ENCODE measurements around the gene SLC26A9. TPM values are rescaled to one million over a fixed set of nuclear protein-coding genes. Genes with fewer than 3 reads are reported as not detected.
A peak's percentile ranks its signal among the peaks of the same experiment; 100 is the strongest.

The SLC26A9 gene
- total RNA-seq, 1 experiment from 2014 or later: 1.0 TPM

- H3K27me3 ChIP-seq (ENCODE audit: insufficient read depth, low read depth): no peaks in the 10 kb centered on the region
- H3K4me2 ChIP-seq: no peak overlapping the region
- H3K36me3 ChIP-seq (ENCODE audit: low read depth): no peaks in the 10 kb centered on the region
- TF ChIP-seq EZH2 (IDR thresholded peaks at IDR 0.05; ENCODE audit: low read depth): no peak
- TF ChIP-seq, protein P1, sequence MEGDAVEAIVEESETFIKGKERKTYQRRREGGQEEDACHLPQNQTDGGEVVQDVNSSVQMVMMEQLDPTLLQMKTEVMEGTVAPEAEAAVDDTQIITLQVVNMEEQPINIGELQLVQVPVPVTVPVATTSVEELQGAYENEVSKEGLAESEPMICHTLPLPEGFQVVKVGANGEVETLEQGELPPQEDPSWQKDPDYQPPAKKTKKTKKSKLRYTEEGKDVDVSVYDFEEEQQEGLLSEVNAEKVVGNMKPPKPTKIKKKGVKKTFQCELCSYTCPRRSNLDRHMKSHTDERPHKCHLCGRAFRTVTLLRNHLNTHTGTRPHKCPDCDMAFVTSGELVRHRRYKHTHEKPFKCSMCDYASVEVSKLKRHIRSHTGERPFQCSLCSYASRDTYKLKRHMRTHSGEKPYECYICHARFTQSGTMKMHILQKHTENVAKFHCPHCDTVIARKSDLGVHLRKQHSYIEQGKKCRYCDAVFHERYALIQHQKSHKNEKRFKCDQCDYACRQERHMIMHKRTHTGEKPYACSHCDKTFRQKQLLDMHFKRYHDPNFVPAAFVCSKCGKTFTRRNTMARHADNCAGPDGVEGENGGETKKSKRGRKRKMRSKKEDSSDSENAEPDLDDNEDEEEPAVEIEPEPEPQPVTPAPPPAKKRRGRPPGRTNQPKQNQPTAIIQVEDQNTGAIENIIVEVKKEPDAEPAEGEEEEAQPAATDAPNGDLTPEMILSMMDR (conservative IDR thresholded peaks at IDR 0.05): no peak
- POLR2A ChIA-PET (ENCODE audit: unreplicated experiment): no interaction called here
- H3K27ac ChIP-seq: no peak overlapping the region
- no peaks in the 10 kb centered on the region for H4K20me1 ChIP-seq (ENCODE audit: insufficient read depth)
- H3K9me2 ChIP-seq (ENCODE audit: insufficient read depth): no peaks in the 10 kb centered on the region
- CTCF ChIA-PET: interaction anchor here (0.7 kb wide), 1 partner anchor 8 kb away, joined by 3 read pairs; no protein-coding TSS in a partner anchor
- DNase-seq: no peak
- no peak overlapping the region for H3K4me3 ChIP-seq
- H3K9me3 ChIP-seq (ENCODE audit: insufficient read depth, low read depth): no peaks in the 10 kb centered on the region
- no TSS peak for BruUV-seq (replicated peaks)
- H3K79me2 ChIP-seq (ENCODE audit: low read depth): no peaks in the 10 kb centered on the region
- peaks cover 7% of the 10 kb centered on the region; the same call in 1 of the 2 replicates for H3K4me1 ChIP-seq (replicated peaks; ENCODE audit: insufficient read depth)
- H2AFZ ChIP-seq: no peak overlapping the region
- intact Hi-C loops (cut with micrococcal nuclease; ENCODE audit: unreplicated experiment): no loop called here
- H3F3A ChIP-seq (ENCODE audit: insufficient read depth, low read depth): no peaks in the 10 kb centered on the region
These were observed 16.6 kb downstream of the SLC26A9 start for GRCh38 chr1:205926636-205927035.

GRCh38 chr1:205926213-205926612, 17.0 kb downstream of the SLC26A9 start:
- Histone ChIP-seq H4K20me1 (ENCODE audit: insufficient read depth) (no peaks in the 10 kb centered on the region), H3K4me2 (no peak overlapping the region), H3K27ac (no peak overlapping the region), H3K36me3 (ENCODE audit: low read depth) (no peaks in the 10 kb centered on the region), H3K4me3 (no peak overlapping the region), H3K9me3 (ENCODE audit: insufficient read depth, low read depth) (no peaks in the 10 kb centered on the region), H3K9me2 (ENCODE audit: insufficient read depth) (no peaks in the 10 kb centered on the region), H3K27me3 (ENCODE audit: insufficient read depth, low read depth) (no peaks in the 10 kb centered on the region), H2AFZ (no peak overlapping the region), H3K79me2 (ENCODE audit: low read depth) (no peaks in the 10 kb centered on the region), H3F3A (ENCODE audit: insufficient read depth, low read depth) (no peaks in the 10 kb centered on the region), H3K4me1 (replicated peaks; ENCODE audit: insufficient read depth) (peaks cover 5% of the 10 kb centered on the region; the same call in 1 of the 2 replicates)
- no peak for TF ChIP-seq EZH2 (IDR thresholded peaks at IDR 0.05; ENCODE audit: low read depth)
- TF ChIP-seq, protein P1 (conservative IDR thresholded peaks at IDR 0.05): no peak
- intact Hi-C loops (cut with micrococcal nuclease; ENCODE audit: unreplicated experiment): no loop called here
- ChIA-PET CTCF (interaction anchor here (0.7 kb wide), 1 partner anchor 8 kb away, joined by 3 read pairs; no protein-coding TSS in a partner anchor), POLR2A (ENCODE audit: unreplicated experiment) (no interaction called here)
- BruUV-seq (replicated peaks): no TSS peak
- DNase-seq: no peak

GRCh38 chr1:205925736-205926135, 17.5 kb downstream of the SLC26A9 start:
- Histone ChIP-seq H3K4me2 (no peak overlapping the region), H3K79me2 (ENCODE audit: low read depth) (no peaks in the 10 kb centered on the region), H3K9me2 (ENCODE audit: insufficient read depth) (no peaks in the 10 kb centered on the region), H3K4me1 (replicated peaks; ENCODE audit: insufficient read depth) (peaks cover 5% of the 10 kb centered on the region; the same call in 1 of the 2 replicates), H4K20me1 (ENCODE audit: insufficient read depth) (no peaks in the 10 kb centered on the region), H3K9me3 (ENCODE audit: insufficient read depth, low read depth) (no peaks in the 10 kb centered on the region), H3K4me3 (no peak overlapping the region), H3F3A (ENCODE audit: insufficient read depth, low read depth) (no peaks in the 10 kb centered on the region), H3K27me3 (ENCODE audit: insufficient read depth, low read depth) (no peaks in the 10 kb centered on the region), H3K27ac (no peak overlapping the region), H2AFZ (no peak overlapping the region), H3K36me3 (ENCODE audit: low read depth) (no peaks in the 10 kb centered on the region)
- no peak for TF ChIP-seq EZH2 (IDR thresholded peaks at IDR 0.05; ENCODE audit: low read depth)
- TF ChIP-seq, protein P1 (conservative IDR thresholded peaks at IDR 0.05): no peak
- ChIA-PET POLR2A (ENCODE audit: unreplicated experiment) (no interaction called here), CTCF (interaction anchor here (0.7 kb wide), 1 partner anchor 7 kb away, joined by 3 read pairs; no protein-coding TSS in a partner anchor)
- no TSS peak for BruUV-seq (replicated peaks)
- intact Hi-C loops (cut with micrococcal nuclease; ENCODE audit: unreplicated experiment): no loop called here
- DNase-seq: peak in 1 of 2 experiments; percentile 50
